HG02678 (cell line): ENCODE data around the gene MPRIP.
"Not testable (repeated sequence)": the region's sequence is repeated elsewhere in the genome, so short reads cannot be mapped to it uniquely, and the experiment has no call there.

ENCODE experiments used
- ATAC-seq: cut with Tn5 transposase; IDR thresholded peaks from one replicate; pipeline ENCODE4 v1.9.1; 2021; ENCODE audit warnings: mild to moderate bottlenecking, moderate library complexity; ENCODE audit not compliant: unreplicated experiment

The MPRIP gene

GRCh38 chr17:17013828-17014747 is 28.2 kb upstream of the MPRIP start:
- ATAC-seq, result not testable (repeated sequence)

- ATAC-seq, result not testable (repeated sequence)
These were observed 27.5 kb upstream of the MPRIP start for GRCh38 chr17:17014748-17015124.

- no peak for ATAC-seq
These were observed 27.0 kb upstream of the MPRIP start for GRCh38 chr17:17015230-17015629.

GRCh38 chr17:17016199-17017197 is 25.8 kb upstream of the MPRIP start:
- not testable (repeated sequence) for ATAC-seq

GRCh38 chr17:17017343-17018014 is 24.8 kb upstream of the MPRIP start:
- no peak for ATAC-seq

- ATAC-seq, result no peak
These were observed 24.2 kb upstream of the MPRIP start for GRCh38 chr17:17018021-17018441.

GRCh38 chr17:17018612-17019429 is 23.4 kb upstream of the MPRIP start:
- no peak for ATAC-seq

GRCh38 chr17:17019430-17019762 is 22.9 kb upstream of the MPRIP start:
- ATAC-seq, result no peak

- ATAC-seq, result no peak
These were observed 22.3 kb upstream of the MPRIP start for GRCh38 chr17:17019891-17020456.

GRCh38 chr17:17020821-17021193 is 21.4 kb upstream of the MPRIP start:
- no peak for ATAC-seq

- no peak for ATAC-seq
These were observed 20.9 kb upstream of the MPRIP start for GRCh38 chr17:17021194-17021863.

- ATAC-seq, result no peak
These were observed 20.2 kb upstream of the MPRIP start for GRCh38 chr17:17022011-17022410.

GRCh38 chr17:17022456-17022855 is 19.8 kb upstream of the MPRIP start:
- no peak for ATAC-seq

- ATAC-seq, result no peak
These were observed 17.4 kb upstream of the MPRIP start for GRCh38 chr17:17024778-17025300.

- no peak for ATAC-seq
These were observed 16.6 kb upstream of the MPRIP start for GRCh38 chr17:17025621-17026020.

- no peak for ATAC-seq
These were observed 16.1 kb upstream of the MPRIP start for GRCh38 chr17:17026163-17026562.

- no peak for ATAC-seq
These were observed 14.7 kb upstream of the MPRIP start for GRCh38 chr17:17027442-17028058.

GRCh38 chr17:17028059-17028877 is 14.0 kb upstream of the MPRIP start:
- no peak for ATAC-seq
